Fibroblast of lung (primary cell): ENCODE measurements around the gene HSF4. TPM values are rescaled to one million over a fixed set of nuclear protein-coding genes. Genes with fewer than 3 reads are reported as not detected.

Source experiments
- DNase-seq, 2 donors: peaks; one replicate each; pipeline versions ENCODE4 v3.0.0 to v3.0.0-alpha.2; 2010; ENCODE audit warnings: low read depth in 2 of 2
- H2AFZ ChIP-seq: 2 replicates; pipeline ENCODE4 v1.5.1; 2012; ENCODE audit warnings: low read length, control low read depth, inconsistent platforms
- H3K27ac ChIP-seq: 2 replicates; pipeline ENCODE4 v1.5.1; 2011; ENCODE audit warnings: low read length, control low read depth; ENCODE audit not compliant: insufficient read depth
- H3K27me3 ChIP-seq: 2 replicates; pipeline ENCODE4 v1.5.1; 2011; ENCODE audit warnings: mild to moderate bottlenecking, low read length; ENCODE audit not compliant: control insufficient read depth, insufficient read depth
- H3K36me3 ChIP-seq: 2 replicates; pipeline ENCODE4 v1.5.1; 2011; ENCODE audit warnings: low read length; ENCODE audit not compliant: control insufficient read depth, insufficient read depth
- H3K4me1 ChIP-seq: 2 replicates; pipeline ENCODE4 v1.5.1; 2011; ENCODE audit warnings: low read length; ENCODE audit not compliant: control insufficient read depth, insufficient read depth; ENCODE audit errors: extremely low read depth
- H3K4me2 ChIP-seq: 2 replicates; pipeline ENCODE4 v1.5.1; 2011; ENCODE audit warnings: low read length, control low read depth; ENCODE audit not compliant: insufficient read depth; ENCODE audit errors: extremely low read depth
- H3K4me3 ChIP-seq, 4 experiments: fragments of 200-600 bp in 1 of 4; sonication (generic) in 1 of 4; replicated peaks in 1 of 4; 2 replicates each; pipeline ENCODE4 v1.5.1; 2011 to 2016; ENCODE audit warnings: low read length in 4 of 4, low read depth in 3 of 4, mild to moderate bottlenecking in 3 of 4, control low read depth in 2 of 4, inconsistent platforms in 1 of 4, mixed read lengths in 1 of 4; ENCODE audit not compliant: insufficient read depth in 1 of 4; ENCODE audit errors: control extremely low read depth in 1 of 4
- H3K79me2 ChIP-seq: 2 replicates; pipeline ENCODE4 v1.5.1; 2012; ENCODE audit warnings: mild to moderate bottlenecking, low read length, inconsistent platforms; ENCODE audit not compliant: control insufficient read depth, insufficient read depth
- H3K9ac ChIP-seq: 2 replicates; pipeline ENCODE4 v1.5.1; 2011; ENCODE audit warnings: mild to moderate bottlenecking, low read length, control low read depth; ENCODE audit not compliant: insufficient read depth
- H3K9me3 ChIP-seq: 2 replicates; pipeline ENCODE4 v1.5.1; 2012; ENCODE audit warnings: low read depth, low read length; ENCODE audit not compliant: control insufficient read depth, insufficient read depth
- H4K20me1 ChIP-seq: 2 replicates; pipeline ENCODE4 v1.5.1; 2011; ENCODE audit warnings: low read length; ENCODE audit not compliant: control insufficient read depth, insufficient read depth; ENCODE audit errors: extremely low read depth
- CTCF ChIP-seq, 2 donors: IDR thresholded peaks in 1 of 2; conservative IDR thresholded peaks in 1 of 2; 1 replicate in 1 of 2; 2 replicates in 1 of 2; pipeline ENCODE4 v1.5.1; 2011 to 2012; ENCODE audit warnings: low read length in 2 of 2, control low read depth in 1 of 2, inconsistent platforms in 1 of 2, low read depth in 1 of 2, mild to moderate bottlenecking in 1 of 2
- EZH2 ChIP-seq: IDR thresholded peaks from 2 replicates; pipeline ENCODE4 v1.5.1; 2012; ENCODE audit warnings: low read length, control low read depth, mild to moderate bottlenecking; ENCODE audit errors: missing control alignments
- polyA plus RNA-seq, 2 donors: library from polyadenylated mRNA; depleted of rRNA in 1 of 2; stranded (reverse) in 1 of 2; unstranded in 1 of 2; fragments of >200 nt; gene quantifications; 2 replicates each; pipeline ENCODE4 v1.2.1, GENCODE V29; 2011 to 2012; ENCODE audit warnings: missing spikeins in 1 of 2
- total RNA-seq: library from RNA; depleted of rRNA; stranded (reverse); fragments of >200 nt; gene quantifications from 2 replicates; pipeline ENCODE4 v1.2.1, GENCODE V29; 2014

The HSF4 gene
- total and polyA plus RNA-seq, 2 donors (not counting 1 experiment from before 2014, with no cell fraction given) = 6.4 to 25.8 TPM

- Histone ChIP-seq H3K9ac (no peak overlapping the region), H2AFZ (no peak overlapping the region), H3K4me1 (no peaks in the 10 kb centered on the region), H3K4me3 (no peak overlapping the region), H3K27me3 (no peaks in the 10 kb centered on the region), H3K27ac (no peak overlapping the region), H4K20me1 (no peaks in the 10 kb centered on the region), H3K36me3 (no peaks in the 10 kb centered on the region), H3K9me3 (no peaks in the 10 kb centered on the region), H3K79me2 (no peaks in the 10 kb centered on the region), H3K4me2 (no peak overlapping the region)
- DNase-seq = no peak
- TF ChIP-seq CTCF (conservative IDR thresholded peaks at IDR 0.05 in 1 of 2, IDR thresholded peaks at IDR 0.05 in 1 of 2; ENCODE audit: low read depth in 1 of 2, low read length in 2 of 2) (no peak), EZH2 (no peak)
These were observed 36.1 kb upstream of the HSF4 start for GRCh38 chr16:67128417-67128816.

GRCh38 chr16:67128887-67129286 is 35.7 kb upstream of the HSF4 start:
- Histone ChIP-seq H3K36me3 (no peaks in the 10 kb centered on the region), H3K79me2 (no peaks in the 10 kb centered on the region), H3K27me3 (no peaks in the 10 kb centered on the region), H2AFZ (no peak overlapping the region), H3K4me3 (no peak overlapping the region), H3K27ac (no peak overlapping the region), H3K9me3 (no peaks in the 10 kb centered on the region), H4K20me1 (no peaks in the 10 kb centered on the region), H3K9ac (no peak overlapping the region), H3K4me2 (no peak overlapping the region), H3K4me1 (no peaks in the 10 kb centered on the region)
- no peak for TF ChIP-seq CTCF (conservative IDR thresholded peaks at IDR 0.05 in 1 of 2, IDR thresholded peaks at IDR 0.05 in 1 of 2; ENCODE audit: low read depth in 1 of 2, low read length in 2 of 2)
- no peak for TF ChIP-seq EZH2
- DNase-seq = no peak

- no peaks in the 10 kb centered on the region for H4K20me1 ChIP-seq
- H3K79me2 ChIP-seq = no peaks in the 10 kb centered on the region
- H3K4me1 ChIP-seq = no peaks in the 10 kb centered on the region
- no peak overlapping the region for H3K4me3 ChIP-seq
- H3K27me3 ChIP-seq = no peaks in the 10 kb centered on the region
- DNase-seq = no peak
- H3K36me3 ChIP-seq = no peaks in the 10 kb centered on the region
- no peak overlapping the region for H3K27ac ChIP-seq
- H3K9ac ChIP-seq = no peak overlapping the region
- no peak overlapping the region for H3K4me2 ChIP-seq
- H3K9me3 ChIP-seq = no peaks in the 10 kb centered on the region
- H2AFZ ChIP-seq = no peak overlapping the region
- TF ChIP-seq CTCF (conservative IDR thresholded peaks at IDR 0.05 in 1 of 2, IDR thresholded peaks at IDR 0.05 in 1 of 2; ENCODE audit: low read depth in 1 of 2, low read length in 2 of 2) (no peak), EZH2 (no peak)
These were observed 35.1 kb upstream of the HSF4 start for GRCh38 chr16:67129422-67129821.
